Glutamatergic neuron (in vitro differentiated cells): ENCODE data around the gene GPATCH11. TPM values are rescaled to one million over a fixed set of nuclear protein-coding genes. Genes with fewer than 3 reads are reported as not detected.

ENCODE experiments used
- DNase-seq: peaks from one replicate; pipeline ENCODE4 v3.0.0; 2022
- H3K27ac Mint-ChIP-seq: one replicate; pipeline ENCODE4 v1.8.0; 2020; ENCODE audit warnings: mild to moderate bottlenecking, mixed read lengths, inconsistent platforms; ENCODE audit not compliant: unreplicated experiment
- H3K27me3 Mint-ChIP-seq: one replicate; pipeline ENCODE4 v1.8.0; 2020; ENCODE audit warnings: mild to moderate bottlenecking, moderate library complexity, mixed read lengths, inconsistent platforms; ENCODE audit not compliant: unreplicated experiment
- H3K36me3 Mint-ChIP-seq: one replicate; pipeline ENCODE4 v1.8.0; 2020; ENCODE audit warnings: mild to moderate bottlenecking, mixed read lengths, inconsistent platforms; ENCODE audit not compliant: unreplicated experiment
- H3K4me1 Mint-ChIP-seq: one replicate; pipeline ENCODE4 v1.8.0; 2020; ENCODE audit warnings: mild to moderate bottlenecking, low read depth, mixed read lengths, inconsistent platforms; ENCODE audit not compliant: unreplicated experiment
- H3K4me3 Mint-ChIP-seq: one replicate; pipeline ENCODE4 v1.8.0; 2020; ENCODE audit warnings: mild to moderate bottlenecking, mixed read lengths, inconsistent platforms; ENCODE audit not compliant: unreplicated experiment
- H3K9me3 Mint-ChIP-seq: one replicate; pipeline ENCODE4 v1.8.0; 2020; ENCODE audit warnings: mild to moderate bottlenecking, moderate library complexity, mixed read lengths, inconsistent platforms; ENCODE audit not compliant: unreplicated experiment
- total RNA-seq: library from RNA; stranded (reverse); fragmentation: NEBNext Ultra II Directional; extraction: Animal tissue kit (Norgen Biotek cat#: 25700); gene quantifications from one replicate; pipeline ENCODE4 v1.2.1, GENCODE V29; 2021; ENCODE audit not compliant: unreplicated experiment
- TF ChIP-seq, protein P1 (sequence below): fragments of 200-600 bp; sonication (generic); IDR thresholded peaks from one replicate; pipeline ENCODE4 v1.5.0; 2021; ENCODE audit not compliant: partially characterized antibody, unreplicated experiment

Gene GPATCH11
- total RNA-seq, 1 donor from 2014 or later, result 13.2 TPM

DNA sequence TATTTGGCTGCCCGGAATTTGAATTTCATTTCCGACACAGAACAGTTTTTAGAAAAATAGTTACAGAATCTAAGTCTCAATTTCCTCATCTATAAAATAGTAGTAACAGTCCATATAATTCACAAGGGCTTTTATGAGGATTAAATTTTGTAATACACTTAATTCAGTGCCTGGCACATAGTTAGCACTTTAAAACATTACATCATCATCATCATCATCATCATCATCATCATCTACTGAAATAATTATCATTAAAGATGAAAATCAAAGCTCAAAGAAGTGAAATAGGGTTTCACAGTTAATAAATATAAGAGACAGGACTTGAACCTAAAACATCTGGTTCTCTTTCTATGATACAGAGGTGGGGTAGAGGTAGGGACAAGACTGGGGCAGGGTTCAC is 13.4 kb upstream of the GPATCH11 start:
- Mint-ChIP-seq H3K27ac (no peak overlapping the region), H3K9me3 (no peaks in the 10 kb centered on the region), H3K4me1 (no peaks in the 10 kb centered on the region), H3K27me3 (no peaks in the 10 kb centered on the region), H3K4me3 (no peak overlapping the region), H3K36me3 (peaks cover 7% of the 10 kb centered on the region)
- TF ChIP-seq, protein P1, sequence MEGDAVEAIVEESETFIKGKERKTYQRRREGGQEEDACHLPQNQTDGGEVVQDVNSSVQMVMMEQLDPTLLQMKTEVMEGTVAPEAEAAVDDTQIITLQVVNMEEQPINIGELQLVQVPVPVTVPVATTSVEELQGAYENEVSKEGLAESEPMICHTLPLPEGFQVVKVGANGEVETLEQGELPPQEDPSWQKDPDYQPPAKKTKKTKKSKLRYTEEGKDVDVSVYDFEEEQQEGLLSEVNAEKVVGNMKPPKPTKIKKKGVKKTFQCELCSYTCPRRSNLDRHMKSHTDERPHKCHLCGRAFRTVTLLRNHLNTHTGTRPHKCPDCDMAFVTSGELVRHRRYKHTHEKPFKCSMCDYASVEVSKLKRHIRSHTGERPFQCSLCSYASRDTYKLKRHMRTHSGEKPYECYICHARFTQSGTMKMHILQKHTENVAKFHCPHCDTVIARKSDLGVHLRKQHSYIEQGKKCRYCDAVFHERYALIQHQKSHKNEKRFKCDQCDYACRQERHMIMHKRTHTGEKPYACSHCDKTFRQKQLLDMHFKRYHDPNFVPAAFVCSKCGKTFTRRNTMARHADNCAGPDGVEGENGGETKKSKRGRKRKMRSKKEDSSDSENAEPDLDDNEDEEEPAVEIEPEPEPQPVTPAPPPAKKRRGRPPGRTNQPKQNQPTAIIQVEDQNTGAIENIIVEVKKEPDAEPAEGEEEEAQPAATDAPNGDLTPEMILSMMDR, result no peak
- DNase-seq, result no peak

DNA sequence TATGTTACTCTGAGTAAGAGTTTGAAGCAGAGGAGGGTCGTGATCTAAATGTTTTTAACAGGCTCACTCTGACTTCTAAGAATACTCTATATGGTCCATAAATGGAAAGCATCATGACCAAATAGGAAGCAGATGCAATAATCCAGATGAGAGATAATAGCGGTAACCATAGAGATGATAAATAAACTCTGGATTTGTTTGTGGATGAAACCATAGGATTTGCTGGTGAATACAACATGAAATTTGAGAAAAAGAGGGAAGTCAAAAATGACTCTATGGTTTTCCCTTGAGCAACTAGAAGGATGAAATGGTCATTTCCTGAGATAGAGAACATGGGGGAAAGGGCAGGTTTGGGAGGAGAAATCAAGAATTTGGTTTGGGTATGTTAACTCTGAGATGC is 4.1 kb upstream of the GPATCH11 start:
- Mint-ChIP-seq H3K4me3 (no peak overlapping the region), H3K27me3 (no peaks in the 10 kb centered on the region), H3K9me3 (peaks cover 2% of the 10 kb centered on the region), H3K36me3 (no peaks in the 10 kb centered on the region), H3K4me1 (peaks cover 4% of the 10 kb centered on the region), H3K27ac (no peak overlapping the region)
- DNase-seq, result no peak
- TF ChIP-seq, protein P1, result no peak

DNA sequence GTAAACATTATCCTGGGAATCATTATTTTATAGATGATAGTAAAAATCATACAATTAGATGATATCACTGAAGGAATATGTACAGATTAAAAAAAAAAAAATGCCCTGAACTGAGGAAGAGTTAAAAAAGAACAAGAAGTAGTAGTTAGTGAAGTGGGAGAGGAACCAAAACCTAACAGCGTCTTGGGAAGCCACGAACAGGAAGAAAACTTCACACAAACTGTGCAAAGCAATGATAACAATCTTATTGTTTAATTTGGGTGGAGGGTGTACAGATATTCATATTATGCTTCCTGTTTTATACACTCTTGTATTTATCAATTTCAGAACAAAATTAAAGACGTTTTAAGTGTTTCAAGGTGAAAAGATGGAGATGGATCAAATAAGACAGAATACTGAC is 3.6 kb upstream of the GPATCH11 start:
- no peak overlapping the region for H3K27ac Mint-ChIP-seq
- no peaks in the 10 kb centered on the region for H3K27me3 Mint-ChIP-seq
- no peak overlapping the region for H3K4me3 Mint-ChIP-seq
- H3K36me3 Mint-ChIP-seq, result no peaks in the 10 kb centered on the region
- H3K4me1 Mint-ChIP-seq, result peaks cover 4% of the 10 kb centered on the region
- peaks cover 2% of the 10 kb centered on the region for H3K9me3 Mint-ChIP-seq
- TF ChIP-seq, protein P1, result no peak
- DNase-seq, result no peak

DNA sequence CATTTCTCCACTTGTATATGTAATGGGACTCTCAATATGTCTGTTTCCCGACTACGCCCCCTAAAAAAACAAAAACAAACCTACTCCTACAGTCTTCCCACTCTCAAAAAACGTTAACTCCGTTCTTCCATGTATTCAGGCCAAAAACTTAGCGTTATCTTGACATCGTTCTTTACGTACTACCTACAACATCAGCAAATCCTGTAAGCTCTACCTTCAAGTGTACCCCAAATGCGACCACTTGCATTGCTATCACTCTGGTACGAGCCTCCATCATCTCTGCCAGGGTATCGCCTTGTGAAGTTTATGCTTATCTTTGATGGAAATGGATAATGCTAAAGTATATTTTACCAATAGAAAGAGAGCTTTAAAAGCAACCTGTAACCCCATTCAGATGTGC is 479 bp downstream of the GPATCH11 start:
- TF ChIP-seq, protein P1, result no peak
- Mint-ChIP-seq H3K27ac (no peak overlapping the region), H3K4me3 (no peak overlapping the region), H3K36me3 (no peaks in the 10 kb centered on the region), H3K9me3 (peaks cover 2% of the 10 kb centered on the region), H3K4me1 (peaks cover 4% of the 10 kb centered on the region), H3K27me3 (no peaks in the 10 kb centered on the region)
- no peak for DNase-seq

DNA sequence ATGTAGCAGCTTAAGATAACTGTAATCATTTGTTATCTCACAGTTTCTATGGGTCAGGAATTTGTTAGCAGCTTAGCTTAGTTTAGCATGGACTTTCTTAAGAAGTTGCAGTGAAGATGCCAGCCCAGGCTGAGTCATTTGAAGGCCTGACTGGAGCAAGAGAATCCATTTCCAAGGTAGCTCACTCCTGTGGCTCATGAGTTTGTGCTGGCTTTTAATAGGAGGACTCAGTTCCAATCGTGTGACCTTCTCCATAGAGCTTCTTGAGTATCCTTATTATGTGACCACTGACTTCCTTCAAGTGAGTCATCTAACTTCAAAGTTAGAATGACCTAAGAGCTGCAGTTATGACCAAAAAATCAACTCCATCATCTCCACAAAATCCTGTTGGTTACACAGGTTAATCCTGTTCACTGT is 1.4 kb downstream of the GPATCH11 start:
- Mint-ChIP-seq H3K4me3 (no peak overlapping the region), H3K36me3 (no peaks in the 10 kb centered on the region), H3K9me3 (peaks cover 2% of the 10 kb centered on the region), H3K27ac (no peak overlapping the region), H3K4me1 (peaks cover 4% of the 10 kb centered on the region), H3K27me3 (no peaks in the 10 kb centered on the region)
- DNase-seq, result no peak
- TF ChIP-seq, protein P1, result no peak
